Endodermal cell (in vitro differentiated cells): ENCODE data around the gene SMYD3. TPM values are rescaled to one million over a fixed set of nuclear protein-coding genes. Genes with fewer than 3 reads are reported as not detected.

ENCODE experiments used
- DNase-seq: peaks from one replicate; pipeline ENCODE4 v3.0.0-alpha.2; 2017
- H3K27ac ChIP-seq: 2 replicates; pipeline ENCODE4 v1.5.1; 2013; ENCODE audit warnings: mild to moderate bottlenecking, low read depth, low read length, moderate library complexity
- H3K27me3 ChIP-seq: 2 replicates; pipeline ENCODE4 v1.6.1; 2013; ENCODE audit warnings: mild to moderate bottlenecking, low read length, moderate library complexity; ENCODE audit not compliant: insufficient read depth, control insufficient read depth, poor library complexity, severe bottlenecking
- H3K36me3 ChIP-seq: 2 replicates; pipeline ENCODE4 v1.7.0; 2013; ENCODE audit warnings: mild to moderate bottlenecking, low read length, moderate library complexity; ENCODE audit not compliant: control insufficient read depth, insufficient read depth
- H3K4me1 ChIP-seq: one replicate; pipeline ENCODE4 v1.7.0; 2013; ENCODE audit warnings: low read length; ENCODE audit not compliant: control insufficient read depth, insufficient read depth
- H3K4me3 ChIP-seq: 2 replicates; pipeline ENCODE4 v1.5.1; 2013; ENCODE audit warnings: mild to moderate bottlenecking, low read length, moderate library complexity
- H3K9ac ChIP-seq: 2 replicates; pipeline ENCODE4 v1.6.1; 2013; ENCODE audit warnings: mild to moderate bottlenecking, low read length, moderate library complexity; ENCODE audit not compliant: poor library complexity, severe bottlenecking; ENCODE audit errors: extremely low read depth
- H3K9me3 ChIP-seq: 2 replicates; pipeline ENCODE4 v1.6.1; 2013; ENCODE audit warnings: mild to moderate bottlenecking, low read length, moderate library complexity; ENCODE audit not compliant: control insufficient read depth
- H3K27ac Mint-ChIP-seq: 2 replicates; pipeline ENCODE4 v1.8.0; 2020; ENCODE audit warnings: mixed read lengths
- H3K27me3 Mint-ChIP-seq: 2 replicates; pipeline ENCODE4 v1.8.0; 2021; ENCODE audit warnings: mild to moderate bottlenecking, mixed read lengths; ENCODE audit not compliant: insufficient read depth
- H3K36me3 Mint-ChIP-seq: 2 replicates; pipeline ENCODE4 v1.8.0; 2020; ENCODE audit warnings: low read depth, mixed read lengths
- H3K4me1 Mint-ChIP-seq: 2 replicates; pipeline ENCODE4 v1.8.0; 2020; ENCODE audit warnings: mixed read lengths
- H3K4me3 Mint-ChIP-seq: 2 replicates; pipeline ENCODE4 v1.8.0; 2020; ENCODE audit warnings: mild to moderate bottlenecking, moderate library complexity, mixed read lengths
- H3K9me3 Mint-ChIP-seq: 2 replicates; pipeline ENCODE4 v1.8.0; 2020; ENCODE audit warnings: mild to moderate bottlenecking, mixed read lengths
- CTCF ChIP-seq: fragments of 200-600 bp; sonication (generic); conservative IDR thresholded peaks from 2 replicates; pipeline ENCODE4 v1.5.0; 2021; ENCODE audit warnings: antibody characterized with exemption, mild to moderate bottlenecking
- WGBS, 2 experiments: methylation state at CpG; one replicate each; pipeline versions ENCODE4 v1.1.5 to v1.1.7; 2013; ENCODE audit warnings: missing lambda C conversion rate in 2 of 2, mixed read lengths in 1 of 2; ENCODE audit not compliant: insufficient coverage in 1 of 2, insufficient read length in 1 of 2; 5-methylcytosine and 5-hydroxymethylcytosine counted together
- total RNA-seq, 2 donors: library from RNA; stranded (reverse); fragmentation: NEBNext Ultra II Directional in 1 of 2; extraction: Animal tissue kit (Norgen Biotek cat#: 25700) in 1 of 2; gene quantifications; 2 replicates in 1 of 2; 3 replicates in 1 of 2; pipeline ENCODE4 v1.2.1, GENCODE V29; 2021

SMYD3 gene
- total RNA-seq, 2 donors from 2014 or later = 32.3 to 45.8 TPM

GRCh38 chr1:246051909-246052518 is 455.1 kb downstream of the SMYD3 start:
- peaks cover 8% of the 10 kb centered on the region for H3K9me3 Mint-ChIP-seq
- no peaks in the 10 kb centered on the region for H3K27me3 ChIP-seq
- no peaks in the 10 kb centered on the region for H3K27me3 Mint-ChIP-seq
- H3K27ac ChIP-seq = no peak overlapping the region
- TF ChIP-seq CTCF = no peak
- peaks cover 1% of the 10 kb centered on the region for H3K36me3 Mint-ChIP-seq
- no peak overlapping the region for H3K9ac ChIP-seq
- 75 to 95% methylated on average over 2 to 3 of the region's 4 CpGs for WGBS, 2 experiments
- H3K9me3 ChIP-seq = peaks cover 9% of the 10 kb centered on the region
- H3K4me1 ChIP-seq = no peaks in the 10 kb centered on the region
- H3K27ac Mint-ChIP-seq = no peak overlapping the region
- no peak overlapping the region for H3K4me3 ChIP-seq
- DNase-seq = no peak
- no peak overlapping the region for H3K4me3 Mint-ChIP-seq
- no peaks in the 10 kb centered on the region for H3K4me1 Mint-ChIP-seq
- H3K36me3 ChIP-seq = no peaks in the 10 kb centered on the region

GRCh38 chr1:246048693-246049092 is 458.4 kb downstream of the SMYD3 start:
- Histone ChIP-seq H3K9ac (no peak overlapping the region), H3K27ac (no peak overlapping the region), H3K9me3 (peaks cover 3% of the 10 kb centered on the region), H3K4me1 (no peaks in the 10 kb centered on the region), H3K4me3 (no peak overlapping the region), H3K27me3 (no peaks in the 10 kb centered on the region), H3K36me3 (no peaks in the 10 kb centered on the region)
- H3K27me3 Mint-ChIP-seq = no peaks in the 10 kb centered on the region
- H3K36me3 Mint-ChIP-seq = peaks cover 1% of the 10 kb centered on the region
- peaks cover 9% of the 10 kb centered on the region for H3K9me3 Mint-ChIP-seq
- no peaks in the 10 kb centered on the region for H3K4me1 Mint-ChIP-seq
- no peak overlapping the region for H3K4me3 Mint-ChIP-seq
- WGBS, 2 experiments = 93 to 97% methylated on average over 4 to 5 of the region's 5 CpGs
- peak overlapping the region; percentile 22 for H3K27ac Mint-ChIP-seq
- no peak for TF ChIP-seq CTCF
- DNase-seq = no peak

GRCh38 chr1:246043556-246043955 is 463.5 kb downstream of the SMYD3 start:
- H3K36me3 ChIP-seq = no peaks in the 10 kb centered on the region
- no peak for DNase-seq
- H3K27ac ChIP-seq = no peak overlapping the region
- H3K4me3 Mint-ChIP-seq = no peak overlapping the region
- no peak overlapping the region for H3K9ac ChIP-seq
- peaks cover 5% of the 10 kb centered on the region for H3K4me1 Mint-ChIP-seq
- 89 to 95% methylated on average over 3 to 5 of the region's 5 CpGs for WGBS, 2 experiments
- TF ChIP-seq CTCF = no peak
- no peaks in the 10 kb centered on the region for H3K4me1 ChIP-seq
- no peaks in the 10 kb centered on the region for H3K9me3 ChIP-seq
- no peaks in the 10 kb centered on the region for H3K27me3 ChIP-seq
- H3K4me3 ChIP-seq = no peak overlapping the region
- H3K9me3 Mint-ChIP-seq = peaks cover 9% of the 10 kb centered on the region
- no peaks in the 10 kb centered on the region for H3K36me3 Mint-ChIP-seq
- H3K27me3 Mint-ChIP-seq = no peaks in the 10 kb centered on the region
- H3K27ac Mint-ChIP-seq = no peak overlapping the region
